ENCODE measurements around the gene SERPINC1. TPM values are rescaled to one million over a fixed set of nuclear protein-coding genes. Genes with fewer than 3 reads are reported as not detected.
A peak's percentile ranks its signal among the peaks of the same experiment; 100 is the strongest.
"Not testable (repeated sequence)": the region's sequence is repeated elsewhere in the genome, so short reads cannot be mapped to it uniquely, and the experiment has no call there.

Gene SERPINC1
- total RNA-seq, 1 donor from 2014 or later = 2,515 TPM

DNA sequence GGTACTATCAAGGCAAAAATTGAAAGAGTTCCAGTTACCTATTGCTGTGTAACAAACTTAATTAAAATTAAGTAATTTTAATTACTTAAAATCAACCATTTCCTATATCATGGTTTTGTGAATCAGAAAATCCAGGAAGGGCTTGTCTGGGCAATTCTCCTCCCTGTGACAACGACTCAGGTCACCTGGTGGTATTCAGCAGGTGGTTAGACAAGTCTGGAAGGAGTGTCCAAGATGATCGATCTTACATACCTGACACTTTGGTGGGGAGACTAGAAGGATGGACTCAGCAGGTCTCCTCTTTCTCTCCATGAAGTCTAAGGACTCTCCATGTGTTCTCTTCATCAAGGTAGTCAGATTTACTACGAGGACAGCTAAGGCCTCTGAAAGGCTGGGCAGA is 22.9 kb downstream of the SERPINC1 start:
- no peak for DNase-seq (ENCODE audit: low spot score)
- no peak for ATAC-seq

GRCh38 chr1:173893611-173894010 is 23.5 kb downstream of the SERPINC1 start:
- no peak for DNase-seq (ENCODE audit: low spot score)
- no peak for ATAC-seq

DNA sequence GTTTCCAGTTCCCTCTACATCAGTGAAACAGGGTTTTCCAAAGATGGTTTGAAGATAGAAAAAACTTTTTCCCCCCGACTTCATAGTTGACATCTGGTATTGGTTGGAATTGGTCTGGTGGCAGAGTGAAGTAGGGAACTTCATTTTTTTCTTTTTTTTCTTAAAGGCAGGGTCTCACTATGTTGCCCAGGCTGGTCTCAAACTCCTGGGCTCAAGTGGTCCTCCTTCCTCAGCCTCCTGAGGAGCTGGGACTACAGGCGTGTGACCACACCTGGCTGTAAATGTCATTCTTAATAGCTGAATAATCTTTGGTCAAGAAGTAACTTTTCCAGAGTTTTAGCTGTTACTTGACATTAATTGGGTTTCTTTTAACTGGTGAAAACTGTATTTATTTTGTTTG is 27.2 kb downstream of the SERPINC1 start:
- ATAC-seq (no peak), DNase-seq (ENCODE audit: low spot score) (no peak)

DNA sequence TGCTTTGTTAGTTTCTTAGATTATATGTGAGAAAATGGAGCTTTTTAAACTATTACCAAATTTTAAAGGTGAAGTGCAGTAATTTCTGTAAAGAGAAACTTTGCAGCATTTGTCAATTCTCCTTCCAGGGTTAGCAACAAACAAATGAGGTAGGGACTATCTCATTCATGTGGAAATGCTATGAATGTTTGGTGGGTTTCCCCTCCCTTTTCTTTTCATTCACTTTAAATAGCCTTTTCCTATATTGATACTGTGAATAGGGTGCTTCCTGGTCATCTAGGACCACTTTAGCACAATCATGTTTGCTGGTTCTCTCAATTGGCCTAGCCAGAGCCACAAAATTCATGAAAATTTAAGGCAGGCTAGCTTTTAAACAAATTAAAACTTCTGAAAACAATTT is 28.4 kb downstream of the SERPINC1 start:
- no peak for DNase-seq (ENCODE audit: low spot score)
- ATAC-seq = no peak

DNA sequence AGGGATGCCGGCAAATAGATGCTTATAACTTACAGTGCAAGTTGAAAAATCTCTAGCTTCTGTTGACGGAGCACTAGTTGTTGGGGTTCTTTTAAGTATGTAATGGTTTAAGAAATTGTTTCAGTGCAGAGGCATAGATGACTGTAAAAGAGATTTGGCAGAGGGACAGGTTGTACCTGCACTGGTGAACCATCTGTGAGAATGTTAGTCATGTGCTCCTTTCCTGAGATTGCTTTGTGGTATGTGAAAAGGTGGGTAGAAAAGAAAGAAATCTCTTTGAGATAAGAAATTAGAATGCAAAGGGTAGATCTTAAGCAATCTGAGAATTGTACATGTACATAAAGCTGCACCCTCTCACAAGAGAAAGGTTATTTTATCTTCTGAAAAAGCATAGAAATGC is 29.5 kb downstream of the SERPINC1 start:
- DNase-seq (ENCODE audit: low spot score) (no peak), ATAC-seq (no peak)

GRCh38 chr1:173886746-173887611 is 30.1 kb downstream of the SERPINC1 start:
- no peak for DNase-seq (ENCODE audit: low spot score)
- ATAC-seq = no peak

DNA sequence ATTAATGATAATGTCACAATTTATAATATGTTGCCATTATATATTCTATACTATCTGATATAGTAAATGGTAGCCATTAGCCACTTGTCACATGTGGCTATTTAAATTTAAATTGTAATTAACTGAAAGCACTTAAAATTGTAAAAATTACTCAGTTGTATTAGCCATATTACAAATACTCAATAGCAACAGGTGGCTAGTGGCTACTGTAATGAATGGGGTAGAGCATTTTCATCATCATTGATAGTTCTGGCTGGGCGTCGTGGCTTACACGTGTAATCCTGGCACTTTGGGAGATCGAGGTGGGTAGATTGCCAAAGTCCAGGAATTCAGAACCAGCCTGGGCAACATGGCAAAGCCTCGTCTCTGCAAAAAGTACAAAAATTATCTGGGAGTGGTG is 32.4 kb downstream of the SERPINC1 start:
- DNase-seq (ENCODE audit: low spot score) (no peak), ATAC-seq (peak; percentile 47)

GRCh38 chr1:173881117-173881516 is 36.0 kb downstream of the SERPINC1 start:
- ATAC-seq; DNase-seq (ENCODE audit: low spot score): not testable (repeated sequence)

GRCh38 chr1:173878251-173878650 is 38.9 kb downstream of the SERPINC1 start:
- DNase-seq (ENCODE audit: low spot score) = no peak
- no peak for ATAC-seq

- DNase-seq (ENCODE audit: low spot score) (no peak), ATAC-seq (no peak)
Measured at GRCh38 chr1:173876732-173877131, 40.4 kb downstream of the SERPINC1 start.

GRCh38 chr1:173871500-173871899 is 45.6 kb downstream of the SERPINC1 start:
- DNase-seq (ENCODE audit: low spot score) = no peak
- ATAC-seq = no peak

- ATAC-seq (no peak), DNase-seq (ENCODE audit: low spot score) (no peak)
Measured at GRCh38 chr1:173871091-173871490, 46.0 kb downstream of the SERPINC1 start.

- DNase-seq (ENCODE audit: low spot score) = no peak
Measured at GRCh38 chr1:173870252-173871075, 46.7 kb downstream of the SERPINC1 start.

DNA sequence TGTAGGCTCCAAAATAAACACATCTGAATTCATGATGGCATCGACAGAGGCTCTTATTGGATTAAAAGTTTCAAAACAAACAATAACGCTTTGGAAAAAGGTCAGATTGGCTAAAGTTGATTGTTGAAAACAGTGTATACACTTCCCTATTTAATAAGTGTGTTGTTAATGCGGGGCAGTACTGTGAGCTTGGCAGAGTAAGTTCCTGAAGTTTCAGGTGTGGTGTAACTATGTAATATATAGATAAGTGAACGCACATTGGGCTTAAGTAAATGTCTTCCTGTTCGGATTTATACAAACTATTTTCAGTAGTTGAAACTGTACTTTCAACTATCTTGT is 48.1 kb downstream of the SERPINC1 start:
- DNase-seq (ENCODE audit: low spot score) = no peak
- ATAC-seq = no peak

More at GRCh38 chr1:173870252-173871075, 46.7 kb downstream of the SERPINC1 start:
- no peak for ATAC-seq

DNA sequence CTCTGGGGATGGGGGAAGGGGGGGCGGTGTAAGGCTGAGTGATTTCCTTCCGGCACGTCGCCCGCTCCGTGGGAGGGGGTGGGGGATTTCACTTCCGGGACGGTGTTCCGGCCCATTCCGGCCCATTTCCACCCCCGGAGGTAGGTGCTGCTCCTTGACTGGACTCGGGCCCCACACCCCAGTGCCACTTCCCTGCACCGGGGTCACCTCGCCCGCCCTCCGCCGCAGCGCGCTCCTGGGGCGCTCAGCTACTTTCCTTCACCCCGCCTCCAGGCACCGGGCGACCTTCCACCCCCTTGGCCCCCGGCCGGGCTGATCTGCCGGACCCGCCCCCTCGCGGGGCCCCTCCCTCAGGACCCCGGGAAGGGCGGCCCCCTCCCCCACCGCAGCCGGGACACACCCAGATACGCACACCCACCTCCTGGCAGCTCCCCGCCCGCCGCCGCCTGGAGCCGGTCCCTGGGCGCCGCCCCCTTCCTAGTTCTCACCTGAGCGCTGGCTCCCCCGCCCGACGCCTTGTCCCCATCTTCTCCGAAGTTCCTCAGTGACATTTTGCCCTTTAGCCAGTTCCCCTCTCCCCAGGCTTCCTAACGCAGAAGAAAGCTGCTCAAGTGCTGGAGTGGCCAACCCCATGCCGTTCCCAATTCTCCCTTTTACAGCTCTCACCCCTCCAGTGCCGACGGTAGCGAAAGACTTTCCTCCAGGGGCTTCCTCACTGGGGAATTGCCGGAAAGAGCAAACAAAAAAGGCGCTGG is 48.7 kb downstream of the SERPINC1 start, which contains the start of gene ZBTB37:
TSS of gene ZBTB37 (plus strand) at position 115 of the 755 bp plus-strand sequence. CDS start 1,846 bp downstream, outside the sequence.
- DNase-seq (ENCODE audit: low spot score) (peak; percentile 93), ATAC-seq (peak; percentile 79)

DNA sequence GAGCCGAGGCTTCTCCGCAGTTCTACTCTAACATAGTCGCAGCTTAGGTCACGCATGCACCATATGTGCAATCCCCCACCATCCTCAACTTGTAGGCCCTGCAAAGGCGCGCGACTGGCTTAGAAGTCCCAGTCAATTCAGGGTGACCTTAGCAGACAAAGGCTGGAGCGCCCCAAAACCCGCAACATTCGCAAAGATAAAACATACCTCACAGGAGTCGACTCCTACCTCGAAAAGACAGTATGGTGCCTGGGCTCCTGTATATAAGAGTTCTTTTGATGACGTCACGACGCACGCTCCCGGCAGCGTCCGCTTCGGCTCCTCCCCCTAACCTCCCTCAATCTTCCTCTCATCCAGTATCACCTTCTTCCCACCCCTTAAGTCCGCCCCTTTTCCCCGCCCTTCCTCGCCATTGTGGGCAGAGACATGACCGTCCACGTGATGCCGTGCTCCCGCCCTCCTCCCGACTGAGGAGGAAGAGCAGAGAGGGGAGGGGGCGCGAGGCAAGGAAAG is 49.3 kb downstream of the SERPINC1 start, which contains the start of gene GAS5:
TSS of gene GAS5 (minus strand) at position 237 of the 513 bp plus-strand sequence.
- ATAC-seq = peak; percentile 88
- peak; percentile 99 for DNase-seq (ENCODE audit: low spot score)

GRCh38 chr1:173867141-173867752 is 49.9 kb downstream of the SERPINC1 start:
- ATAC-seq = peak; percentile 1
- no peak for DNase-seq (ENCODE audit: low spot score)

DNA sequence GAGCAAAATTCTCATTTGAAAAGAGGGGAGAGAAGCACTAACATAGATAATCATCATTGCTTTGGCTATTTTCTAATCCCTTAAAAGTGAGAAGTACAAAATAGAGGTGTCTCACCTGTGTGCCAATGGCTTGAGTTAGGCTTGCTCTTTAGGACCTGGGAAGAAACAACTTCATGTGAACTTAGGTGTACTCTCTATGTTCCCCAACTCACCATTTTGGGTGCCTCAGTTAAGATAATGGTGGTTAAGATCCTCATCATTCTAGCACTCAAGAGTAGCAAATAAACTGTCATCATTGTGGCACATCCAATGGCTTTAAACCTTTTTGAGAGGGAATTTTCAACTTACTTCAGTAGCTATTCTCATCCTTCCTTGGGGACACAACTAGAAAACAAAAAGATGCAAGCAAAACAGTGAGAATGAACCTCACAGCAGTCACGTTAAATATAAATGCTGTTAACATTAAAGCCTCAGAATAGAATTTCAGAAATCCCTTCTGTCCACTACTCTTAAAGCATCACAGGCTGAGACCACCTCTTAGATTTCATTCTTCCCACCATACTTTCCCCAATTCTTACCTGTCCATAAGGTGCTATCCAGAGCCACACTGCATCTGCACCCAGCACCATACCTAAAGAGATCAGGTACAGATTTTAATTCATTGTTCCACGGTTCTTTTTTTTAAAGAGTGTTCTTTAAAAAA is 50.6 kb downstream of the SERPINC1 start:
- ATAC-seq = no peak
- no peak for DNase-seq (ENCODE audit: low spot score)

DNA sequence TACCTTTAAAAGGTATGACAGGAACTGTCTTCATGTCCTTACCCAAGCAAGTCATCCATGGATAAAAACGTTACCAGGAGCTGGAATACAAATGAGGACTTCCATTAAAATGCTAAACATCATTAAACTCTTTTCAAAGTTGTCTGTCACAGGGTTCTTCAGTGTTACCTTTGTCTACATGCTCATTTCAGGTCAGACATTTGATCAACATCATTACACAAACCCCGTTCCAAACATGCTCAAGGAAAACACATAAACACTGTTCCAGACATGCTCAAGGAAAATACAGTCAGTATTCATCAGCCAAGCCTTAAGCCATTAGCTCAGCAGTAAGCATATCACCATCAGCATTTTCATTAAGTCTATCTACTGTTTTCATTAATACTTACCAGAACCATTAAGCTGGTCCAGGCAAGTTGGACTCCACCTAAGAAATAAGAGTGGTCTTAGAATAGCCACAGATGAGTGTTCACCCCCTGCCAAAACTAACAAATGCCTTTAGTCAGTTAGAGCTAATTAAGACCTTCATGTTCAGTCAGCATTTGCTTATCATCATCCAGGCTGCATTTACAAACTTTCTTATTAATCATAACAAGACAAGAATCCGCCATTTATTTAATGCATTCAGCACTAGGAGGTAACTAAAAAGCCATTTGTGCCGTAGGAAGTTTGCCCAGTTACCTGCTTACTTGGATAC is 51.5 kb downstream of the SERPINC1 start:
- no peak for ATAC-seq
- no peak for DNase-seq (ENCODE audit: low spot score)

All from left lobe of liver (tissue), 2 donors.